GM19035 (cell line): ENCODE measurements around the gene ROPN1L.
A peak's percentile ranks its signal among the peaks of the same experiment; 100 is the strongest.

ENCODE experiments used
- ATAC-seq: cut with Tn5 transposase; IDR thresholded peaks from one replicate; pipeline ENCODE4 v1.9.1; 2021; ENCODE audit not compliant: unreplicated experiment

ROPN1L gene

GRCh38 chr5:10427201-10427600 lies 14.5 kb upstream of the ROPN1L start:
- no peak for ATAC-seq

- ATAC-seq, result no peak
Measured at GRCh38 chr5:10427978-10428377, 13.7 kb upstream of the ROPN1L start.

GRCh38 chr5:10431415-10431814 lies 10.3 kb upstream of the ROPN1L start:
- ATAC-seq, result no peak

- no peak for ATAC-seq
Measured at GRCh38 chr5:10432059-10433008, 9.3 kb upstream of the ROPN1L start.

- no peak for ATAC-seq
Measured at GRCh38 chr5:10434392-10434791, 7.3 kb upstream of the ROPN1L start.

DNA sequence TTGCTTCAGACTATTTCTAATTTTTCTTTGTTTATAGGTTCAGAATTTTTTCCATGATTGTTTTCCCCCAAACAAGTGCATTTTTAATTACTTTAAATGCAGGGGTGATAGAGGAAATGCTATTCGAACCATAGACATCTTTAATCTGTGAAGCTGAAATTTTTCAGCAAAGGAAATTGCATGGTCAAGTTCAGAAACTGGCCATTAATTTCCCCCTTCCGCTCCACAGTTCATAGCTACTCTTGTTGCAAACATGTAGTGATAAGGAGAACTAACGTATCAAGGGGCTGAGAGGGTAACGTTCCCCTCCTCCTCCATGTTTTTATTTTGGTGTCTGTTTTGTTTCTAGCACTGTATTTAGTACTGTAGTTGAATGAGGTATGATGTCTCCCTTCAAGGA lies 3.4 kb upstream of the ROPN1L start:
- ATAC-seq, result no peak

GRCh38 chr5:10439692-10440091 lies 2.0 kb upstream of the ROPN1L start:
- ATAC-seq, result no peak

- no peak for ATAC-seq
Measured at GRCh38 chr5:10440367-10440990, 1.2 kb upstream of the ROPN1L start.

DNA sequence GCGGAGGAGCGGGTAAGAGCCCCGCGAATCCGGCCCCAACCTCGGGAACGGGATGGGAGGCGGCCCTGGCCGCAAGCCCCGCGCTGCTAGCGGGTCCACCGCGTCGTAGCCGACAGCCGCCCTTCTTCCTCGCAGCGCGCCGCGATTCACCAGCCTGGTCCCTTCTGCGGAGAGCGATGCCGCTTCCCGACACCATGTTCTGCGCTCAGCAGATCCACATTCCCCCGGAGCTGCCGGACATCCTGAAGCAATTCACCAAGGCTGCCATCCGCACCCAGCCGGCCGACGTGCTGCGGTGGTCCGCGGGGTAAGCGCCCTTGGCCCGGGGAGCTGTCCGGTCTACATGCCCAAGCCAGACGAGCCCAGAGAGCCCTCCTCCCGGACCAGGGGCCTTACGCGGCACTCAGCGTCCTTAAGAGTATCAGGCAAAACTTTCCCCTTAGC lies 335 bp downstream of the ROPN1L start:
- peak; percentile 41 for ATAC-seq

DNA sequence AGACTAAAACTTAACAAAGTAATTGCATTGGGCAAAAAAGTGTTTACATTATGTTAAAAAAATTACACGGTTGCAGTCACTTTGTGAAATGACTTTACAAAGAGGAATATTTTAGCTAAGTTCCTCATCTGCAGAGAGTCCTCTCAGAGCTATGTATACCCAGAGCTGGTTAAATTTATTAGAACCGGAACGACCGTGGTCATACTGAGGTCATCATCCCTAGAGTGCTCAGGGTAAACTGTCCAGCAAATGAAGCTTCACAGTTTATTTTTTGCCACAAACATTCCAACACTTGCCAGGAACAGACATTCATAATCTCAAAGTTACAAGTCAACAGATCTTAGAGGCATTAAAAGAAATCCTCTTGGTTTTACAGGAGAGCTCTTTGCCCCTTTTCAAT lies 897 bp downstream of the ROPN1L start:
- ATAC-seq, result no peak

GRCh38 chr5:10445352-10445751 lies 3.7 kb downstream of the ROPN1L start:
- ATAC-seq, result no peak

DNA sequence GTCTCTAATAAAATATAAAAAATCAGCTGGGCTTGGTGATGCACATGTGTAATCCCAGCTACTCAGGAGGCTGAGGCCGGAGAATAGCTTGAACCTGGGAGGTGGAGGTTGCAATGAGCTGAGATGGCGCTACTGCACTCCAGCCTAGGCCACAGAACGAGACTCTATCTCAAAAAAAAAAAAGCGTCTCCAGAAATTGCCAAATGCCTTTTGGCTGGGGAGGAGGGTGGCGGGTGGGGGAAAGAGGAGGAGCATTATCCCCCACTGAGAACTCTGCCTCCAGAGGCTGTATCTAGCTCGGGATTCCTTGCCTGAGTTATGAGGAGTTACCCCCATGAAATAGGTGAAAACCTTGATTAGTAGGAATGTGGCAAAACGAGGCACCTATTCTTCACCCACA lies 4.8 kb downstream of the ROPN1L start:
- ATAC-seq, result no peak

DNA sequence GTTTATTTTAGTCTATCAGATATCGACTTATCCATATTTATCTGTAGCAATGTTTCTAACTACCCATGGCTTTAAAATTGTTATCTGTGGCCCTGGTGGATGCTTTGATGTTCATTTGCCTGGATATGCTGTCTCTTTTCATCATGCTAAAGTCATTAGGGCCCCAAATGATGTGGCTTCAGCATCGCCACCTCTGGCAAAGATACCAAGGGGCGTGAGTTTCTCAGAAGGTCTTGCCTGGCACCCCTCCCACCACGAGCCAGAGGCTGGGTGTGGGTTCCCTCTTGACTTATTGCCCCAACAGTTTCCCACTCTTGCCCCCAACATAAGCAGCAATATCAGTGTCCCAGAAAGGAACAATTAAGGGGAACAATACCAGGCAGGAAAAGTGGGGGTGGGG lies 5.4 kb downstream of the ROPN1L start:
- no peak for ATAC-seq

DNA sequence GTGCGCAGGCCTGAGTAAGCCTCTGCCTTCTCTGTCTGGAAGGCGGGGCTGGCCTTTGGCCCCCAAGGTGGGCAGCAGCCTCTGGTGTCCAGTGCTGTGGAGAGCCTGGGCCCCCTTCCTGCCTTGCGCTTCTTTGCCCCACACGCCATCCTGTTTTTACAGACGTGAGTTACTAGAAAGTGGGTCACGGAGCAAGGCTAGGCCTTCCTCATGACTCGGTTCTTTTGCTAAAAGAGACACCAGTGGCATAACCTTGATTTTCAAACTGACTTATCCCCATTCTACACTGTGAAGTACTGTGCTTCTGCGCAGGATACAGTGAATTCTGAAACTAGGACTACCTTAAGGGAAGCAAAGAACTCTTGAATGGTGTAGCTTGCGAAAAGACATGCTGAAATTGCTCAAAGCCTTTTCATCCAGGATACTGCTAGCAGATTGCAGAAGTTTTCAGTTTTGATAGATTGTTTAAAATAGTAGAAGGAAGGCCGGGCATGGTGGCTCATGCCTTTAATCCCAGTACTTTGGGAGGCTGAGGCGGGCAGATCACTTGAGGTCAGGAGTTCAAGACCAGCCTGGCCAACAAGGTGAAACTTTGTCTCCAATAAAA lies 7.2 kb downstream of the ROPN1L start:
- no peak for ATAC-seq

DNA sequence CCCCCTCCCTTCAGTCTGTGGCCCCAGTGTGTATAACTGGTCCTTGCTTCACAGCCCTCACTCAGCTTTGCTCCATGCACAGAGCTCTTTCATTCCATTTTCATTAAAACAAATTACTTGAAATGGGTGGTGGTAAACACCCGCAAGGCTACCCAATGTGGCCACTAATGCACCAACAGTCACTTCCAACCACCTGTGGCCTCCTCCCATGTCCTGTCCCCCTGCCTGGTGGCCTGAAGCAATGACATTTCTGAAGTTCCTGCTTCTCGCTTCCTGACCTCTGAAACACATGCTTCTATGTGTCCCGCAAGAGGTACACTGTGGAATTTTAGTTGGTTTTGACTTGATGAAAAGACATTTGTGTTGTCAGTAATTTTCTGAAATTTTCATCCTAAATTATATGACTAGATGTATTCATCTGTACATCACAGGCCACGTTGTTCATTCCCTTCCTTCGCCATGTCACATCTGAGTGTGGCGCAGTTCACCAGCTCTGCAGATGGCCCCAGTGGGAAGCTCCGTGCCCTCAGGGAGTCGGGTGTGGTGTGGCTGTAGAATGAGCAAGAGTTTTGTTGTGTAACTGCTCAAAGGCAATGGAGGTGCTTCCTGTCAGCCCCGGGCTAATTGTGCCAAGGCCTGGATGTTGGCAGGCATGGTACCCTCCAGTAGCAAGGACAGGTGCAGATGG lies 9.6 kb downstream of the ROPN1L start:
- ATAC-seq, result no peak

DNA sequence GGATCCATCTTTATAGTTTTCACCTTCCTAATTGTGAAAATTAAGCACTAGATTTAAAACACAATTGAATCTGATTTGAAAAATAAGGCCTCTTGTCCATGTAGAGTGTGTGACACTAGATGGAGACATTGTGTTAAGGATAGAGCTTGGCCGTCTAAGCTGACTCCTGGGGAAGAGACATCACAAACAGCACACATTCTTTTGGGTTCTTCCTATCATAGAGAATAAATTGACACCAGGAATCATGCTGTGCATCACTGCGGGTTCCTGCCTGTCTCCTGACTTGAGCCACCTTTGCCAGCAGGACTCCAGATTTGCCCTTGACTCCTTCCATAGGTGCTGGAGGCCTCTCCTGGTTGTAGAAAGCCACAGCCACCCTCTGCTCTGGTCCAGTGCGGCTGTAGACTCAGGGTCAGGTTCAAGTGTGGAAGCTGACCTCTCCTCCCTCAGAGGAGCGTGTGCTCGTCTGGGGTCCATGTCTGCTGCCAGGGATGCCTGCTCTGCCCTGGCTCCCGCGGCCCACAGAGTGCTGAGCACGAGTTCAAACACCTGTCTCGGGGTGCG lies 11.2 kb downstream of the ROPN1L start:
- ATAC-seq, result peak; percentile 85

DNA sequence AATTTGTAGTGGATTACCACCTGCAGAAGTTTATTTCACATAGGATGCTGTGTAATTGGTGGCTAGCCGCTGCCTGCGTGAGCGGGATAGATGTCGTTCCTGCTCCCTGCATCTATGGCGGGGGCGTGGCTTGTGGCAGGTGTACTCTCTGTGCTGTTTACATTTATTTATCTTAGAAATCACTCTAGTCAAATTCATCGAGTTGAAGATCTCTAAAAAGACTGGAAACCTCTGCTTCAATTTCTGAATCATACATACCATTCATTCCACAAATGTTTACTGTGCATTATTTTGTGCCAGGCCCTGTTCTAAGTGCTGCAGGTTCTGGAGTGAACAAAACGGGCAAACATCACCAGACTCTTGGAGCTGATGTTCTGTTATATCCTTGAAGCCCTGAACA lies 11.9 kb downstream of the ROPN1L start:
- ATAC-seq, result no peak

GRCh38 chr5:10454591-10455276 lies 13.1 kb downstream of the ROPN1L start:
- no peak for ATAC-seq

DNA sequence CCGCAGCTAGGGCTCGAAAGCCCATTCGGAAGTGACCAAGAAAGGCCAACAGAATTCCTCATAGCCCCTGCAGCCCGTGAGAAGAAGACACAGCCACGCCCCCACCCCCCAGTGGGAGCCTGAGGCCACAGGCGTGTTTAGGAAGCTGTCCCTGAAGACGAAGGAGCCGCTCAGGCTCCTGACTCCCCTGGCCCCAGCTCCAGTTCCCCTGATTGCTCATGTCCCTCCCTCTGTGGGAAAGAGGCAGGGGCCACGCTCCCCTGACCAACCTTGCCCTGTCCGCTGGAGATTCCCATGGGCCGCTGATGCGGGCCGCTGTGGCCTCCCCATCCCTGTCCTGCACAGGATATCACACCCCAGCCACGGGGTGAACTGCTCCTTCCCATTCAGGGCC lies 13.6 kb downstream of the ROPN1L start:
- no peak for ATAC-seq

DNA sequence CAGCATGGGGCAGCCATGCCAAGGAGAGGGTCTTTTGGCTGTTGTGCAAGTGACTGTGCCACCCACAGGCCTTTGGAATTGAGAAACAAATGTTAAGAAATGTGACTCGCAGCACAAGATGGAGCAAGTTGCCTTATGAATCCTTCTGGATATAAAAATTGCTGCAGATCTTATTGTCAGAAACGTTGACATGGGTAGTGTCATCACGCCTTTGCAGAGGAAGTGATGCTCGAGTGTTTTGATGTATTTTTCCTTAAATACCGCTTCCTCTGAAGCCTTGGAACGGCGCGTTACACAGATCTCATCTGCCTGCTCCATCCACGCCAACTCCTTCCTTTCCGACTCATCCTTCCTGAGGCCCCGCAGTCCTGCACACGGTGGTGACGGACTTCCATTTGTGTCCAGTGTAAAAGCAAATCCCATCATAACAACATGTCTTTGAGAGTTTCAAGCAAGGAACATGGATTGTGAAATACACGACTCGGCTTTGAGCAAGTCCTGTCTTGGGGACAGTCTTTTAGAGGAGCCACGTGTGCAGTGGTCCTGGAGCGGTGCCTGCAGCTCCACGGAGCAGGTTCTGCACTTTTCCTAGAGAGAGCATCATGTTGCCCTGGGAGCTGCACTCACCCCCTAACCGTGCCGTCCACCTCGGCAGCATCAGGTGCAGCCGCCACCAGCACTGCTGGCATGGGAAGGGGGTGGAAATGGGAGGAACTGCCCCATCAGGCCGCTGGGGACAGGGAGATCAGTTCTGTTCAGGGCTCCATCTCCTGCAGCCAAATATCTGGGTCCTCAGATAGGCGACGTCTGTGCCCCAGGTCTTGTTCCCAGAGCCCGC lies 15.1 kb downstream of the ROPN1L start:
- no peak for ATAC-seq
